Superior temporal gyrus (tissue), 1 donor: ENCODE data around the gene ECD.

ENCODE experiments used
- DNase-seq: peaks from one replicate; pipeline ENCODE4 v3.0.0-alpha.2; 2016; ENCODE audit errors: extremely low spot score

The ECD gene

DNA sequence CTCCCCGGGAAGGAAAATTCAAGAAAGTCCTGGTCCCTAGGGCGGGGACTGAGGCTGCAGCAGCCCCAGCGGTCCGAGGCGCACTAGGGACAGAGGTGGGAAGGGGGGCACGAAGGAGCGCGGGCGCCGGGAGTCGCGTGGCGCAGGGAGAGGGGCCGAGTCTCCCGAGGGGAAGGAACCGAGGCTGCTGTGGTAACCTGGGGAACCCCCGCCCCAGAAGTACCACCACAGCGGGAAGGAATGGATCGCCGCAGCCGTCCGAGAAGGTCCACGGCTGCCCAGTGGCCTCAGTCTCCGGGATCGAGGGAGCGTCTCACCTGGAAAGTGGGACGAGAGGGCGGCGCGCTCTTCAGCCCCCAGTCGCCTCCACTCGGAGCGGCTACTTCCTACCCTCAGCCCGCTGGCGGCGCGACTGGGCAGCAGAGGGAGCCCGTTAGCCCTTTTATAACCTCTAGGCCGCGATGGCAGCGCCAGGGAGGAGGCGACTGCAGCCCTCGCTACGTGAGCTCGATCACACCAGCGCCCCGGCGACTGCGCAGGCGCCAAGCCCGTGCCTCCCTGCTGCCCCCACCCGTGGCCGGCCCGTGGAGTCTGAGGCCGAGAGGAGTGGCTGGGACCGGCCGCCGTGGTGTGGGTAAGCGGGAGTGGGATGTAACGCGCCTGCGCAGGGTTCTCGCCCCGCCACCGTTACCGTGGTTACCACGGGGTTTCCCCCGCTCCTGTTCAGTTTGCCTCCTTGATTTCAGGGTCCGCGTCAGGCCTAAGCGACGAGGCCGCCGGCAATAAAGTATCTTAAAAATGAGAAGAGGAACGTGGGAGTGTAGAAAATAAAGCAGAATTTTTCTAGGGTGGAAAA is 71.1 kb downstream of the ECD start, which contains the start of gene P4HA1:
Gene P4HA1, minus strand, starts transcription at position 418 of the 856 bp plus-strand sequence. CDS start 21,983 bp downstream, outside the sequence.
- peak; percentile 97 for DNase-seq

DNA sequence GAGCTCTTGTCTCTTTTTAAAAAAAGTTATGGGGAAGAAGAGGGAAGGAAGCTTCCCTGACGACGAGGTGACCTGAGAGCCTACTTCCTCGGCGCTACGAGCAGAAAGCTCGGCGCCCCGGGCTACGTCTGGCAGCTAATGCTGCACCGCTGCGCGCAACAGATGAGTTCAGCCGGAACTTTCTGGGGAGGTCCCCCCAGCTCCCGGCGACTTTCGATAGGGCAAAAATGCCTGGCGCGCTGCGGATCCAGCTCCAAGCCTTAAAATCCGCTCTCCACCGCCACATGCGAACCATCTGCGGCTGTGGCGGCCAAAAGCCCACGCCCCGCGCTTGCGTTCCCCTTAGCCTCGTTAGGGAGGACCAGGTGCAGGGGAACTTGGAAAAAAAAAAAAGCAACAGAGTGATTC is 71.8 kb downstream of the ECD start:
- peak; percentile 70 for DNase-seq

DNA sequence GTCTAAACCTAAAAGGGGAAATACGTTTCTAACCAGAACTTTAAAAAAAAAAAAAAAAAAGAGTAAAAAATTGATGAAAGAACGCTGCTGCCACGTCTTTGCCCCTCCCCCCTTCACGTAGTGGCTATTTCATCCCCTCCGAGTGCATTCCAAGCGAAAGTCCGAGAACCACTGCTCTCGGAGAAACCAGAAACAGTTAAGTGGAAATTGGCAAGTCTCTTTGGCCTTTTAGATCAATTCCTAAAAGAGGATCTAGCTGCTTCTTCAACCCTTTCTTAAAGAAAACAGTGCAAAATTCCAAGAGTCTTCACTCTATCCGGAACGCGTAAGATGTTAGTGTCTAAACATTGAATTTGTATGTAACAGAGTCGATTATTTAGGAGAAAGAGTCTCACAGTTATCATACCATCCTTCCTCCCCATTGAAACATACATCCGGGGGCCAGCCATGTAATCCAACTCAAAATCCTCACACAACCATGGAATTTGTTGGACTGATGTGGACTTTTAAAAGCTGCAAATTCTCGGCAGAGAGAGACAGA is 72.3 kb downstream of the ECD start:
- peak; percentile 80 for DNase-seq

DNA sequence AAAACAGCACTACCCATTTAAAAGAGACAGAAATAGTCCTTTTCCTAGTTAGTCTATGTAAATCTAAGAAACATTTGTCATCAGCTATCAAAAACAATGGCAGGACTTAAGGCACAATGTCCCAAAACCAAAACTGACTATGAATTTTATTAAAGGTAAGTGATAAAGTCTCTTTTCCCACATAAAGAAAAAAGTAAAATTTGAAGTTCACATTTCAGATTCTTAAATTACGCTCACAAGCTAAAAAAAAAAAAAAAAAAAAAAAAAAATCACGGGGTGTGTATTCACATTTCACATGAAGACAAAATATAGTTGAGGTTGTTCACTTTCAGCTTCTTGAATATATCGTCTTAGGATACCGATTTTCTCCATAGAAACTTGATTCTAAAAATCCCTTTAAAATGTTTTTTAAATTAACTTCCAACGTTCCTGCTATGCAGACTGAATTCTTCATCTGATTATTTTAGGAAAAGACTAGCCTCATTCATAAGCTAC is 72.8 kb downstream of the ECD start:
- no peak for DNase-seq

DNA sequence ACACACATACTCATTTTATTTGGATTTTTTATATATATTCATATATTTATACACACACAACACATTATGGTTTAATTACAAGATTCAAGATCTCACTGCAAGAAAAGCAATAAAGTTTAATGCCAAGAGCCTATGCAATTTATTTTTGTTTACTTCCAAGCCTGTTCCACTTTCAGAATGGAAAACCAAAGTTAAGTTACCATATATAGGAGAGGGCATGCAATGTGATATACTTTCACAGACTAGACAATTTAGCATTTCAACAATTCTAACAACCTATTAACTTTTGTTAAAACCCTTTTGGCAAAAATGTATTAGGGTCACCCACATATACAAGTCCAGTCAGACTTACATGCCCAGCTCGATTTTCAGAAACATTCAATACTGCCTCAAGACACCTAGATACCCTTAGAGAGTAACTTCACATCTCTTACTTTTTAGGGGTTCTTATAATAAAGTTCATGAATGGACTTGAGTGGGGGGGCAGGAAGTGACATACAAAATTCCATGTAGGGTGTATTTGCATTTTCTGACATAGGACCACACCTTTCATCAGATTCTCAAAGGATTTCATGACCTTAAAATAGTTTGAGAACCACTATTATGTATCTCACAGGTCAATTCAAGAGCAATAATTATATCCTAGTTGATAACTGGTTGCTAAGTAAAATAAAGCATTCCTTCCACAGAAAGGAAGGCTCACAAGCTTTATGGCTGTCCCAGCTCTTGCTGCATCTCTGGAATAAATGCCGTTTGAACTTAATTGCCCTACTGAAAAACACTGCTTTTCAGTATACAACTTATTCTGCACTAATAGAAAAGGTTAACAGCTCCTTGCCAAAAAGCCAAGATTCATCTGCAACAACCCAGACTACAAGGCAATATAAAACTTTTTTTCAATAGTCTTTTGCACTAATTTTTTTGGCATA is 73.6 kb downstream of the ECD start:
- DNase-seq: no peak

DNA sequence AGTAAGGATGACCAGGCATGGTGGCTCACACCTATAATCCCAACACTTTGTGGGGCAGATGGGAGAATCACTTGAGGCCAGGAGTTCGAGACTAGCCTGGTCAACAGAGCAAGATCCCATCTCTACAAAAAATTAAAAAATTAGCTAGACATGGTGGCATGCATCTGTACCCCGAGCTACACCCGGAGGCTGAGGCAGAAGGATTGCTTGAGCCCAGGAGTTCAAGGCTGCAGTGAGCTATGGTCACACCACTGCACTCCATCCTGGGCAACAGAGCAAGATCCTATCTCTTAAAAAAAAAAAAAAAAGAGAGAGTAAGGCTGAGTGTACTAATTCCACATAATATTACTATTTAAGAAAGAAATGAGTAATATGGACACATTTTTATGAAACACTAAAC is 75.0 kb downstream of the ECD start:
- no peak for DNase-seq

DNA sequence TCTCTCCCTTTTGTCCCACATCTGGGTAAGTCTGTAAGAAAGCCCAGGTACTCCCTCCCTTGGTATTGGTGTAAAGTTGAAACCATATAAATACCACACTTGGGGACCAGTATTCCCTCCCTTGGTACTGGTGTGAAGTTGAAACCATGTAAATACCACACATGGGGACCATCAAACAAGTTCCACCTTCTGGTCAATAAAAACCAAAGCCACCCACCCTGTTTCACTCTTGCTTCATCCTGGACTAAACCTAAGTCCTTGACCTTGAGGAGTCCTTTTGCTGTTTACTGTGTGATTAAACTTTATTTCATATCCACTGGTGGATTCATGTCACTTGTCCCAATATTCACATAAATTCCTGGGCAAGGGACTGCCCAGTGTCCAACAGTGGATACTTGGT is 79.5 kb downstream of the ECD start:
- DNase-seq: no peak

DNA sequence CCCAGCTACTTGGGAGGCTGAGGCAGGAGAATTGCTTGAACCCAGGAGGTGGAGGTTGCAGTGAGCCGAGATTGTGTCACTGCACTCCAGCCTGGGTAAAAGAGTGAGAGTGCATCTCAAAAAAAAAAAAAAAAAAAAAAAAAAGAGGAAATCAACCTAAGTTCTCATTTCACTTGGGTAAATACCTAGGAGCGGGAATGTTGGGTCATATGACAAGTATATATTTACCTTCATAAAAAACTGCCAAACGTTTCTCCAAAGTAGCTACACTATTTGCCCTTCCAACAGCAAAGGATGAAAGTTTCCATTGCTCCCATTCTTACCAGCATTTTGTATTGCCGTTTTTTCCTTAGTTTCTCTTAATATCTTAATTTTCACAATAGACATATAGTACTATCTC is 81.0 kb downstream of the ECD start:
- DNase-seq: no peak

DNA sequence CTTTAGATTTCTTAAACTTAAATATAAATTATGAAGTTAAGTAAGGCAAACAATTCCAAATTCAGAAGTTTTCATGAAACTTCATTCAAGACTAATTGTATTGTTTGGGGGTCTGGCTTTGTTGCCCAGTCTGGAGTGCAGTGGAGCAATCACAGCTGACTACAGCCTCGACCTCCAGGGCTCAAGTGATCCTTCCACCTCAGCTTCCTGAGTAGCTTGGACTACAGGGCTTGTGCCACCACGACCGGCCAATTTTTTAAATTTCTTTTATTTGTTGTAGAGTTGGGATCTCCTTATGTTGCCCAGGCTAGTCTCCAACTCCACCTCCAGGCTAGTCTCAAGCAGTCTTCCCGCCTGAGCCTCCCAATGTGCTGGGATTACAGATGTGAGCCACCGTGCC is 83.6 kb downstream of the ECD start:
- no peak for DNase-seq
